Stimulated activated memory B cell treated with anti-CD40 and anti-IgM and Interleukin-4, amounts not matched to agents 10 μg/mL and 1 μg/mL and 100 μg/mL, for 72 hours (primary cell): ENCODE data around the gene PLOD1.
A peak's percentile ranks its signal among the peaks of the same experiment; 100 is the strongest.

Source experiments
- ATAC-seq: fragments of 150-1000 bp; cut with Tn5 transposase; 2 replicates; pipeline ENCODE4 v1.10.0; 2021
- H3K27ac Mint-ChIP-seq: one replicate; pipeline ENCODE4 v1.8.0; 2022; ENCODE audit warnings: mild to moderate bottlenecking, mixed read lengths
- H3K27me3 Mint-ChIP-seq: one replicate; pipeline ENCODE4 v1.8.0; 2022; ENCODE audit warnings: mixed read lengths
- H3K36me3 Mint-ChIP-seq: one replicate; pipeline ENCODE4 v1.8.0; 2022; ENCODE audit warnings: mixed read lengths
- H3K4me1 Mint-ChIP-seq: one replicate; pipeline ENCODE4 v1.8.0; 2022; ENCODE audit warnings: mixed read lengths
- H3K4me3 Mint-ChIP-seq: one replicate; pipeline ENCODE4 v1.8.0; 2022; ENCODE audit warnings: mild to moderate bottlenecking, moderate library complexity, mixed read lengths
- H3K9me3 Mint-ChIP-seq: one replicate; pipeline ENCODE4 v1.8.0; 2022; ENCODE audit warnings: mixed read lengths

Gene PLOD1

DNA sequence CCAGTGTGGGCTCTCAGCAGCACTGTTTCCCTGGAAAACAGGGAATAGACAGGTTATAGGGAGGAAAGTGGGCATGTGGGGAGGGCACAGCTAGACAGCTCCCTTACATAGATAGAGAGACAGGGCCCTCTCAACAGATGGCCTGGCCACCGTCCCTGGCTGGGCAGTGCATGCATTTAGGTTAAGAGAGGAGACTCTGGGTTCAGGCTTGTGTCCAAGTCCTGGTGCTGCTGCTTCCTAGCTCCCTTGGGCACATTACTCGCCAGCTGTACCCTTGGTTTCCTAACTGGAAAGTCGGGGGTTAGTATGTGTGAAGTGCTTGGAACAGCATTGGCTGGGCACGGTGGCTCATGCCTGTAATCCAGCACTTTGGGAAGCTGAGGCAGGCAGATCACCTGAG lies 9.1 kb downstream of the PLOD1 start:
- no peak overlapping the region for H3K27ac Mint-ChIP-seq
- peaks cover 6% of the 10 kb centered on the region for H3K36me3 Mint-ChIP-seq
- no peak for ATAC-seq
- H3K27me3 Mint-ChIP-seq, result no peaks in the 10 kb centered on the region
- no peak overlapping the region for H3K4me3 Mint-ChIP-seq
- no peaks in the 10 kb centered on the region for H3K9me3 Mint-ChIP-seq
- H3K4me1 Mint-ChIP-seq, result peaks cover 1% of the 10 kb centered on the region

DNA sequence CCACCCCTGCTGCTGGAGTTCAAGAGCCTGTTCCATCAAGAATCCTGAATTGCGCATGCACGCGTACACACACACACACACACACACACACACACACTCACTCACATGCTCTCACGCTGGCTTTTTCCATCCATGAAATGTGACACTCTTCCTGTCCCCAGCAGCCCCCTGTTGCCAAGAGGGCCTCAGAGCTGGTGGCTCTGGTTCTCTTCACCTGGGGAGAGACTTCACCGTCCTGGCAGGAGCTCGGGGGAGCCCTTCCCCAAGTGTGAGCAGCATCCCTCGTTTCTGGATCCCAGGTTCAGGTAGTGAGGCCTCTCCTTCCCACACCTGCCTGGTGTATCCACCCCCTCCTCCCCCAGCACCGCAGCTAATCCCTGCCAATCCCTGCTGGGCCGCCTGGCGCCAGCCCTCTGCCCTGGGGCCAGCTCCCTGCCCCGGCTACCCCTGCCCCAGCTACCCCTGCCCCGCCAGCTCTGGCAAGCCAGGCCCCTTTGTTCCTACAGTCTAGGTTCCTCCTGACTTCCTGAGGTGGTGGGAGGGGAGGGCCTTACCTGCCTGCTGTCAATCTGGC lies 9.9 kb downstream of the PLOD1 start:
- H3K4me3 Mint-ChIP-seq, result no peak overlapping the region
- no peaks in the 10 kb centered on the region for H3K9me3 Mint-ChIP-seq
- H3K27ac Mint-ChIP-seq, result no peak overlapping the region
- H3K36me3 Mint-ChIP-seq, result peaks cover 6% of the 10 kb centered on the region
- no peak for ATAC-seq
- no peaks in the 10 kb centered on the region for H3K4me1 Mint-ChIP-seq
- H3K27me3 Mint-ChIP-seq, result no peaks in the 10 kb centered on the region

GRCh38 chr1:11946647-11947046 lies 12.1 kb downstream of the PLOD1 start:
- Mint-ChIP-seq H3K4me3 (no peak overlapping the region), H3K4me1 (no peaks in the 10 kb centered on the region), H3K27me3 (no peaks in the 10 kb centered on the region), H3K9me3 (no peaks in the 10 kb centered on the region), H3K27ac (no peak overlapping the region), H3K36me3 (peaks cover 24% of the 10 kb centered on the region)
- ATAC-seq, result no peak

- Mint-ChIP-seq H3K27me3 (no peaks in the 10 kb centered on the region), H3K9me3 (no peaks in the 10 kb centered on the region), H3K36me3 (peaks cover 24% of the 10 kb centered on the region)
Observed at GRCh38 chr1:11948822-11949458, 14.4 kb downstream of the PLOD1 start.

GRCh38 chr1:11951901-11952300 lies 17.4 kb downstream of the PLOD1 start:
- H3K27ac Mint-ChIP-seq, result no peak overlapping the region
- no peaks in the 10 kb centered on the region for H3K9me3 Mint-ChIP-seq
- no peak overlapping the region for H3K4me3 Mint-ChIP-seq
- H3K36me3 Mint-ChIP-seq, result peaks cover 29% of the 10 kb centered on the region
- ATAC-seq, result no peak
- H3K27me3 Mint-ChIP-seq, result no peaks in the 10 kb centered on the region
- no peaks in the 10 kb centered on the region for H3K4me1 Mint-ChIP-seq

More at GRCh38 chr1:11948822-11949458, 14.4 kb downstream of the PLOD1 start:
- ATAC-seq, result no peak
- Mint-ChIP-seq H3K4me1 (no peaks in the 10 kb centered on the region), H3K27ac (no peak overlapping the region), H3K4me3 (no peak overlapping the region)

GRCh38 chr1:11952455-11953109 lies 18.1 kb downstream of the PLOD1 start:
- ATAC-seq, result no peak
- Mint-ChIP-seq H3K4me1 (no peaks in the 10 kb centered on the region), H3K4me3 (no peak overlapping the region)

GRCh38 chr1:11955221-11955620 lies 20.7 kb downstream of the PLOD1 start:
- ATAC-seq, result no peak
- Mint-ChIP-seq H3K27me3 (no peaks in the 10 kb centered on the region), H3K36me3 (peaks cover 18% of the 10 kb centered on the region), H3K27ac (no peak overlapping the region), H3K4me1 (no peaks in the 10 kb centered on the region), H3K9me3 (no peaks in the 10 kb centered on the region), H3K4me3 (no peak overlapping the region)

More at GRCh38 chr1:11952455-11953109, 18.1 kb downstream of the PLOD1 start:
- H3K27me3 Mint-ChIP-seq, result no peaks in the 10 kb centered on the region
- H3K36me3 Mint-ChIP-seq, result peaks cover 29% of the 10 kb centered on the region
- no peaks in the 10 kb centered on the region for H3K9me3 Mint-ChIP-seq
- H3K27ac Mint-ChIP-seq, result no peak overlapping the region

DNA sequence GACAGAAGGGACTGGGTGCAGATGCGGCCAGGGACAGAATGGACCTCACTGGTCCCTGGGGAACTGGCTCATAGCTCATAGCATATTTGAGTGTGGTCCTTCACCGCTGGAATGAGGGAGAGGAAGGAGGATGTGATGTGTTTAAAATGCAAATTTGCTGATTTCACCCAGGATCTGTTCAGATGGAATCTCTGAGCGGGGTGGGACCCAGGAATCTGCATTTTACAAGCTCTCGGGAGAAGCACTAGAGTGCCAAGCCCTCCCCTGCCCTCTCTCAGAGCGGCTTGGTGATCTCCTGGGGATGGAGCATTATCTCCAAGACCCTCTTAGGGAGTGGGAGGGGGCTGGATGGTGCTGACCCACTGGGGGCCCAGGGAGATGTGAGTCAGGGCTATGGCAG lies 22.9 kb downstream of the PLOD1 start:
- ATAC-seq, result no peak
- H3K27me3 Mint-ChIP-seq, result no peaks in the 10 kb centered on the region
- H3K27ac Mint-ChIP-seq, result no peak overlapping the region
- no peaks in the 10 kb centered on the region for H3K4me1 Mint-ChIP-seq
- no peaks in the 10 kb centered on the region for H3K9me3 Mint-ChIP-seq
- H3K4me3 Mint-ChIP-seq, result no peak overlapping the region
- H3K36me3 Mint-ChIP-seq, result peaks cover 13% of the 10 kb centered on the region

GRCh38 chr1:11957897-11958296 lies 23.4 kb downstream of the PLOD1 start:
- no peaks in the 10 kb centered on the region for H3K27me3 Mint-ChIP-seq
- H3K4me3 Mint-ChIP-seq, result no peak overlapping the region
- H3K27ac Mint-ChIP-seq, result no peak overlapping the region
- peaks cover 13% of the 10 kb centered on the region for H3K36me3 Mint-ChIP-seq
- H3K4me1 Mint-ChIP-seq, result no peaks in the 10 kb centered on the region
- no peak for ATAC-seq
- no peaks in the 10 kb centered on the region for H3K9me3 Mint-ChIP-seq

- Mint-ChIP-seq H3K27me3 (no peaks in the 10 kb centered on the region), H3K9me3 (no peaks in the 10 kb centered on the region), H3K4me3 (no peak overlapping the region), H3K27ac (no peak overlapping the region), H3K4me1 (no peaks in the 10 kb centered on the region), H3K36me3 (peaks cover 28% of the 10 kb centered on the region)
- no peak for ATAC-seq
Observed at GRCh38 chr1:11960276-11960675, 25.8 kb downstream of the PLOD1 start.

DNA sequence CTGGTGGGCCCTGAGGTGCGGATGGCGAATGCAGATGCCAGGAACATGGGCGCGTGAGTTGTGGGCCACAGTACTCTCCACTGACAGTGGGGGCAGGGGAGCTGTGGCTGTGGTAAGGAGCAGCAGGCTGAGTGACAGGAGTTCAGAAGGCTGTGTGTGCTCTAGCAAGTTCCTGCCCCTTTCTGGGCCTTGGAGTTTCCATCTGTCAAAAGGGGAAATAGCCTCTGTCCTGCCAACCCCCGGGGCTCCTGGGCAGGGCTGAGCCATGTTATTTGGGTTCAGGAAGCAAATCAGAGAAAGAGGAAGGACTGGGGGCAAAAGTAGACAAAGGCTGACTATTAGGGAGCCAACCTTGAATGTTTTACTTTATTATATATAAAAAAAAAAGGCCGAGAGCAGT lies 26.2 kb downstream of the PLOD1 start:
- ATAC-seq, result no peak

DNA sequence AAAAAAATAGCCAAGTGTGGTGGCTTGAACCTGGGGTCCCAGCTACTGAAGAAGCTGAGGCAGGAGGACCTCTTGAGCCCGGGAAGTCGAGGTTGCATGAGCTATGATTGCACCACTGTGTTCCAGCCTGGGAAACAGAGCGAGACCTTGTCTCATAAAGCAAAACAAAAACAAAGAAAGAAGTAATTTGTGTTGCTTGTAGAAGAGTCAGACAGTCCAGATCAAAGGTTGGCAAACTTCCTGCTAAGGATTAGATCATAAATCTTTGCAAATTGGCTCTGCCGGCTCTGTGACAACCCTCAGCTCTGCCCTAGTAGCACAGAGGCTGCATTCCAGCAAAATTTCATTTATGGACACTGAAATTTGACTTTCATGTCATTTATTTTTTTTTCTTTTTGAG lies 26.7 kb downstream of the PLOD1 start:
- Mint-ChIP-seq H3K27me3 (no peaks in the 10 kb centered on the region), H3K4me3 (no peak overlapping the region), H3K9me3 (no peaks in the 10 kb centered on the region), H3K4me1 (no peaks in the 10 kb centered on the region), H3K27ac (no peak overlapping the region), H3K36me3 (peaks cover 30% of the 10 kb centered on the region)
- no peak for ATAC-seq

More for the DNA sequence above, 26.2 kb downstream of the PLOD1 start:
- H3K4me3 Mint-ChIP-seq, result no peak overlapping the region
- no peaks in the 10 kb centered on the region for H3K4me1 Mint-ChIP-seq
- no peaks in the 10 kb centered on the region for H3K27me3 Mint-ChIP-seq
- no peak overlapping the region for H3K27ac Mint-ChIP-seq
- no peaks in the 10 kb centered on the region for H3K9me3 Mint-ChIP-seq
- H3K36me3 Mint-ChIP-seq, result peaks cover 30% of the 10 kb centered on the region

DNA sequence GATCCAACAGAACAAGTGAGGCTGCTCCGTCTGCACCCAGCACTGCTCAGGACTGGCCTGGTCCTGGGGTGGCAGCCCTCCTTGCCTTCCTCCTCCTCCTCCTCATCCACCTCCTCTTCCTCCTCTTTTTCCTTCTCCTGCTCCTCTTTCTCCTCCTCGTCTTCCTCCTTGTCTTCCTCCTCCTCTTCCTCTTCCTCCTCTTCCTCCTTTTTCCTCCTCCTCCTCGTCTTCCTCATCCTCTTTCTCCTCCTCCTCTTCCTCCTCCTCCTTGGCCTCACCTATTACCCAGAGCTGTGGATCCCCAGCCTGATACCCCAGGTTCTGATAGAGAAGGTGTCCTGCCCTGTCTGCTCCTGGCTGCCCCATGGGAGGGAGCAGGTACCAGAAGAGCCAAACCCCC lies 29.1 kb downstream of the PLOD1 start:
- Mint-ChIP-seq H3K4me3 (no peak overlapping the region), H3K36me3 (peaks cover 30% of the 10 kb centered on the region), H3K27me3 (no peaks in the 10 kb centered on the region), H3K9me3 (no peaks in the 10 kb centered on the region), H3K4me1 (peaks cover 9% of the 10 kb centered on the region), H3K27ac (no peak overlapping the region)
- ATAC-seq, result no peak

GRCh38 chr1:11964656-11965055 lies 30.1 kb downstream of the PLOD1 start:
- H3K9me3 Mint-ChIP-seq, result no peaks in the 10 kb centered on the region
- H3K27ac Mint-ChIP-seq, result no peak overlapping the region
- no peak overlapping the region for H3K4me3 Mint-ChIP-seq
- H3K36me3 Mint-ChIP-seq, result peaks cover 30% of the 10 kb centered on the region
- ATAC-seq, result no peak
- peaks cover 9% of the 10 kb centered on the region for H3K4me1 Mint-ChIP-seq
- no peaks in the 10 kb centered on the region for H3K27me3 Mint-ChIP-seq

- H3K27me3 Mint-ChIP-seq, result no peaks in the 10 kb centered on the region
- no peaks in the 10 kb centered on the region for H3K9me3 Mint-ChIP-seq
- ATAC-seq, result peak; percentile 85
- H3K4me3 Mint-ChIP-seq, result no peak overlapping the region
- H3K36me3 Mint-ChIP-seq, result peaks cover 25% of the 10 kb centered on the region
- peaks cover 9% of the 10 kb centered on the region for H3K4me1 Mint-ChIP-seq
- peak overlapping the region; percentile 26 for H3K27ac Mint-ChIP-seq
Observed at GRCh38 chr1:11967028-11967547, 32.6 kb downstream of the PLOD1 start.
